Endothelial cell of umbilical vein (primary cell): Measurements from ENCODE around the gene COL4A1. TPM values are rescaled to one million over a fixed set of nuclear protein-coding genes. Genes with fewer than 3 reads are reported as not detected.

ENCODE experiments used
- BruUV-seq: library from RNA; stranded (reverse); fragments of 400-500 nt; replicated peaks from 2 replicates; lab custom pipeline; 2021; lab: Mats Ljungman, UMichigan
- CTCF ChIA-PET: fragments of 300-600, 350-600 bp; sonication (Branson Sonifier 250); formaldehyde crosslinking; loops from one replicate; lab custom pipeline; 2021; ENCODE audit warnings: antibody characterized with exemption, inconsistent platforms; lab: Charles Lee
- POLR2A ChIA-PET: fragments of 300-600, 350-600 bp; sonication (Branson Sonifier 250); formaldehyde crosslinking; loops from one replicate; lab custom pipeline; 2021; ENCODE audit warnings: antibody characterized with exemption, inconsistent platforms; lab: Charles Lee
- DNase-seq: peaks from one replicate; pipeline ENCODE4 v3.0.0-alpha.2; 2011; ENCODE audit warnings: low read depth, low spot score
- FAIRE-seq: peaks from 2 replicates; lab custom pipeline; 2011; peaks lifted over from hg19 to GRCh38; lab: Jason Lieb, UNC
- H2AFZ ChIP-seq: 2 replicates; pipeline ENCODE4 v1.6.0; 2012; ENCODE audit warnings: low read depth, low read length, control low read depth, inconsistent platforms
- H3K27ac ChIP-seq: 2 replicates; pipeline ENCODE4 v1.5.1; 2011; ENCODE audit warnings: low read depth, mild to moderate bottlenecking, control low read depth, low read length, moderate library complexity; ENCODE audit not compliant: insufficient read depth
- H3K27me3 ChIP-seq, 2 experiments: 2 replicates each; pipeline versions ENCODE4 v1.6.0 to v1.6.1; 2011; ENCODE audit warnings: low read length in 2 of 2, mixed read lengths in 1 of 2; ENCODE audit not compliant: control insufficient read depth in 2 of 2, insufficient read depth in 2 of 2
- H3K36me3 ChIP-seq, 2 experiments: 2 replicates in 1 of 2; 3 replicates in 1 of 2; pipeline ENCODE4 v1.5.1; 2011; ENCODE audit warnings: low read length in 2 of 2, mild to moderate bottlenecking in 1 of 2, moderate library complexity in 1 of 2; ENCODE audit not compliant: control insufficient read depth in 2 of 2, insufficient read depth in 2 of 2; ENCODE audit errors: extremely low read depth in 1 of 2
- H3K4me1 ChIP-seq: 3 replicates; pipeline ENCODE4 v1.5.1; 2011; ENCODE audit warnings: mild to moderate bottlenecking, low read length; ENCODE audit not compliant: control insufficient read depth, insufficient read depth; ENCODE audit errors: extremely low read depth
- H3K4me2 ChIP-seq: 2 replicates; pipeline ENCODE4 v1.6.1; 2011; ENCODE audit warnings: low read length, control low read depth, mixed read lengths; ENCODE audit not compliant: insufficient read depth
- H3K4me3 ChIP-seq, 3 experiments: fragments of 200-600 bp in 1 of 3; sonication (generic), shearing (Covaris generic) in 1 of 3; replicated peaks in 1 of 3; 2 replicates each; pipeline ENCODE4 v1.5.1; 2011 to 2016; ENCODE audit warnings: control low read depth in 3 of 3, low read length in 3 of 3, mild to moderate bottlenecking in 2 of 3, inconsistent platforms in 1 of 3, low read depth in 1 of 3, moderate library complexity in 1 of 3; ENCODE audit not compliant: insufficient read depth in 1 of 3
- H3K79me2 ChIP-seq: 2 replicates; pipeline ENCODE4 v1.6.0; 2012; ENCODE audit warnings: low read length, inconsistent platforms; ENCODE audit not compliant: control insufficient read depth, insufficient read depth
- H3K9ac ChIP-seq: replicated peaks from 2 replicates; pipeline ENCODE3; 2011; ENCODE audit warnings: low read length, control low read depth; ENCODE audit not compliant: insufficient read depth; ENCODE audit errors: extremely low read depth
- H3K9me1 ChIP-seq: replicated peaks from 3 replicates; pipeline ENCODE4 v1.6.0; 2011; ENCODE audit warnings: mild to moderate bottlenecking, low read length; ENCODE audit not compliant: control insufficient read depth, insufficient read depth; ENCODE audit errors: extremely low read depth
- H3K9me3 ChIP-seq: replicated peaks from 2 replicates; pipeline ENCODE4 v1.5.1; 2012; ENCODE audit warnings: low read length, inconsistent platforms; ENCODE audit not compliant: control insufficient read depth, insufficient read depth
- H4K20me1 ChIP-seq: replicated peaks from 2 replicates; pipeline ENCODE3; 2011; ENCODE audit warnings: mild to moderate bottlenecking, low read length; ENCODE audit not compliant: control insufficient read depth, insufficient read depth; ENCODE audit errors: extremely low read depth
- CTCF ChIP-seq, 2 donors: IDR thresholded peaks; 1 replicate in 1 of 2; 2 replicates in 1 of 2; pipeline ENCODE4 v1.5.1; 2011; ENCODE audit warnings: low read length in 2 of 2, mild to moderate bottlenecking in 2 of 2, moderate library complexity in 2 of 2, control low read depth in 1 of 2, inconsistent platforms in 1 of 2, low read depth in 1 of 2; ENCODE audit not compliant: insufficient read depth in 1 of 2; ENCODE audit errors: extremely low read depth in 1 of 2
- EZH2 ChIP-seq: IDR thresholded peaks from 2 replicates; pipeline ENCODE4 v1.6.1; 2012; ENCODE audit warnings: borderline replicate concordance, low read depth, mild to moderate bottlenecking, moderate library complexity, low read length, inconsistent platforms; ENCODE audit not compliant: severe bottlenecking
- FOS ChIP-seq: IDR thresholded peaks from 2 replicates; pipeline ENCODE4 v1.6.1; 2011; ENCODE audit warnings: mild to moderate bottlenecking, low read length, moderate library complexity, borderline replicate concordance; ENCODE audit not compliant: insufficient read depth
- GATA2 ChIP-seq: IDR thresholded peaks from 2 replicates; pipeline ENCODE4 v1.7.0; 2011; ENCODE audit warnings: low read depth, mild to moderate bottlenecking, moderate library complexity, mixed read lengths, low read length; ENCODE audit not compliant: insufficient read length, insufficient read depth
- JUN ChIP-seq: IDR thresholded peaks from 2 replicates; pipeline ENCODE4 v1.6.1; 2011; ENCODE audit warnings: borderline replicate concordance, low read depth; ENCODE audit not compliant: insufficient read length, insufficient read depth
- MAX ChIP-seq: IDR thresholded peaks from 2 replicates; pipeline ENCODE4 v1.6.1; 2011; ENCODE audit not compliant: insufficient read depth, insufficient read length
- MYC ChIP-seq: IDR thresholded peaks from one replicate; pipeline ENCODE4 v1.6.1; 2011; ENCODE audit warnings: mild to moderate bottlenecking, low read depth, low read length
- POLR2A ChIP-seq: IDR thresholded peaks from 2 replicates; pipeline ENCODE4 v1.6.1; 2012; ENCODE audit warnings: low read depth, mild to moderate bottlenecking, control low read depth, low read length
- POLR2AphosphoS5 ChIP-seq: IDR thresholded peaks from 2 replicates; pipeline ENCODE4 v1.6.1; 2012; ENCODE audit warnings: low read depth, mild to moderate bottlenecking, control low read depth, low read length, moderate library complexity; ENCODE audit not compliant: insufficient read depth
- dilution Hi-C: fragments of 300-500 bp; cut with MboI; formaldehyde crosslinking; loops from one replicate; pipeline ENCODE4 v1.15.0; 2019; ENCODE audit warnings: low sequenced_read_pairs; ENCODE audit not compliant: extremely low pct_ligation_motif_present
- intact Hi-C: fragments of 100-400 bp; cut with micrococcal nuclease; formaldehyde crosslinking; loops from one replicate; pipeline ENCODE4 v1.10.0; 2022
- polyA plus RNA-seq, 4 experiments: library from polyadenylated mRNA; depleted of rRNA in 3 of 4; stranded (reverse) in 3 of 4; unstranded in 1 of 4; fragments of >200 nt; gene quantifications; 2 replicates each; pipeline versions ENCODE4 v1.2.1 to v1.2.3, GENCODE V29; 2011 to 2012; ENCODE audit warnings: missing spikeins in 1 of 4
- total RNA-seq: library from RNA; stranded (reverse); gene quantifications from 2 replicates; pipeline ENCODE4 v1.2.3, GENCODE V29; 2021

Gene COL4A1
- total and polyA plus RNA-seq, 2 donors (not counting 3 experiments of a cell fraction or from before 2014, with no cell fraction given), result 384 to 1,119 TPM

GRCh38 chr13:110330491-110331011 is 23.6 kb upstream of the COL4A1 start:
- dilution Hi-C loops, result no loop called here
- Histone ChIP-seq H3K9me3 (no peaks in the 10 kb centered on the region), H3K9me1 (no peaks in the 10 kb centered on the region), H3K4me1 (no peaks in the 10 kb centered on the region), H3K27ac (no peak overlapping the region), H3K27me3 (no peaks in the 10 kb centered on the region), H2AFZ (no peak overlapping the region), H3K4me3 (no peak overlapping the region), H4K20me1 (no peaks in the 10 kb centered on the region), H3K4me2 (no peak overlapping the region), H3K36me3 (peaks cover 4 to 9% of the 10 kb centered on the region in 2 experiments), H3K9ac (no peak overlapping the region), H3K79me2 (peaks cover 52% of the 10 kb centered on the region)
- TF ChIP-seq GATA2 (no peak), EZH2 (no peak), MYC (no peak), MAX (no peak)
- intact Hi-C loops, result no loop called here
- FAIRE-seq (no peak), DNase-seq (no peak)
- CTCF ChIA-PET, result no interaction called here
- POLR2A ChIA-PET, result no interaction called here
- BruUV-seq, result no TSS peak

GRCh38 chr13:110329798-110330461 is 23.0 kb upstream of the COL4A1 start:
- intact Hi-C loops (no loop called here), dilution Hi-C loops (no loop called here)
- Histone ChIP-seq H3K9me1 (no peaks in the 10 kb centered on the region), H3K79me2 (peaks cover 51% of the 10 kb centered on the region), H3K4me2 (no peak overlapping the region), H3K27me3 (no peaks in the 10 kb centered on the region), H4K20me1 (no peaks in the 10 kb centered on the region), H3K27ac (no peak overlapping the region), H3K4me3 (no peak overlapping the region), H3K36me3 (peaks cover 4 to 9% of the 10 kb centered on the region in 2 experiments), H3K9ac (no peak overlapping the region), H2AFZ (no peak overlapping the region), H3K4me1 (peaks cover 6% of the 10 kb centered on the region), H3K9me3 (no peaks in the 10 kb centered on the region)
- no peak for FAIRE-seq
- ChIA-PET CTCF (no interaction called here), POLR2A (no interaction called here)
- no peak for DNase-seq
- TF ChIP-seq FOS (no peak), JUN (no peak), MYC (no peak), CTCF (IDR thresholded peaks at IDR 0.05; ENCODE audit: extremely low read depth in 1 of 2, insufficient read depth in 1 of 2, low read depth in 1 of 2, low read length in 2 of 2) (no peak), MAX (no peak), GATA2 (no peak), POLR2A (no peak), POLR2AphosphoS5 (no peak)
- BruUV-seq, result no TSS peak
